Measurements from ENCODE around the gene ITGA6.

ITGA6 gene

DNA sequence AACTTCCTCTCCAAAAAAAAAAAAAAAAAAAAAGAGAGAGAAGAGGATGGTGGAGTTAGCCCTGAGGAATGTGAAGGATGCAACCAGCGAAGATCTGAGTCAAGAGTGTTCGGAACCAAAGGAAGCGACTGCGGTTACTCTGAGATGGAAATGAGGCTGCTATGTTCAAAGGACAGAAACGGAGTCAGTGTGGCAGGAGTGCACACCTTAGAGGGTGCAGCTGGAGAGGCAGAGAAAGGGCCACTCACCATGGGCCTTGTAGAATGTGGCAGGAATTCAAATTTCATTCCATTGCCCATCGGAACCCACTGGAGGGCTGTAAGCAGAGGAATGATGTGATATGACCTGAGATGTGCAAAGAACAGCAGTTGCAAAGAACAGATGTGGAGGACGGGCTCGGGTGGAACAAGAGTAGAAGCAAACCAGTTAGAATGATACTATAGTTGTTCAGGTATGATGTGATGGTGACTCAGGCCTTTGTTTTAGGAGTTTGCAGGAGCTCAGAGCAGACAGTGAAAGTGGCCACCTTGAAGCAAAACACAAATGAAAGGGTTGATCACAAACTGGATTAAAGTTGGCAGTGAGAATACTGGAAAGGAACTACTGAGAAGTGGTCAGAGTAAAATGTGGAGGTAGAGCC, 22.6 kb downstream of the ITGA6 start:
- Histone ChIP-seq H3K9me3 (ENCODE audit: control insufficient read depth in 2 of 2, low read length in 2 of 2) (no peaks in the 10 kb centered on the region), H3K4me1 (ENCODE audit: control insufficient read depth in 2 of 2, insufficient read depth in 2 of 2, low read length in 2 of 2) (peaks cover 20 to 36% of the 10 kb centered on the region in 2 donors), H3K27ac (ENCODE audit: low read depth in 2 of 2, low read length in 2 of 2) (no peak overlapping the region), H3K9ac (ENCODE audit: low read depth in 1 of 2, low read length in 2 of 2) (no peak overlapping the region), H3K27me3 (ENCODE audit: control insufficient read depth in 2 of 2, insufficient read depth in 2 of 2, low read length in 2 of 2) (no peaks in the 10 kb centered on the region), H3K4me3 (ENCODE audit: low read length in 2 of 2) (no peak overlapping the region), H3K36me3 (ENCODE audit: control insufficient read depth in 2 of 2, insufficient read depth in 2 of 2, low read length in 2 of 2) (no peaks in the 10 kb centered on the region)

DNA sequence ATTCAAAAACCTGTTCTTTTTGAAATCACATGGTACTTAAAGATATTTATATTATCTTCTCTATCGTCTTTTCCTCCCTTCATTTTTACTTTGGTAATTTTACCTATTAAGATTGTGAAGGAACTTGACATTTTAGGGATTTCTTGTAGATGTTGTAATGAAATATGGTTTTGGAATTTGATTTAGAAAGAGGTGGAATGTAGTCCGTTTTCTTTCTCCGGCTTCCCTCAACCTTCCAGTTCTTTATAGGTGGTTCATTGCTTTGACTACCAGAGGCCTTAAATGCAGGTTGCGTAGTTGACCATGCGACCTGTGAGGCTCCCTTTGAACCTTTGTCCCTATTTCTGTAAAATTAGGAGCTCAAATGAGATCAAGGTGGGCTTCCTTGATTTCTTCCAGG, 24.5 kb downstream of the ITGA6 start:
- no peaks in the 10 kb centered on the region for H3K27me3 ChIP-seq (ENCODE audit: control insufficient read depth in 2 of 2, insufficient read depth in 2 of 2, low read length in 2 of 2)
- peaks cover 35 to 45% of the 10 kb centered on the region in 2 donors for H3K4me1 ChIP-seq (ENCODE audit: control insufficient read depth in 2 of 2, insufficient read depth in 2 of 2, low read length in 2 of 2)
- H3K9me3 ChIP-seq (ENCODE audit: control insufficient read depth in 2 of 2, low read length in 2 of 2): no peaks in the 10 kb centered on the region
- H3K9ac ChIP-seq (ENCODE audit: low read depth in 1 of 2, low read length in 2 of 2): no peak overlapping the region
- H3K4me3 ChIP-seq (ENCODE audit: low read length in 2 of 2): no peak overlapping the region
- no peaks in the 10 kb centered on the region for H3K36me3 ChIP-seq (ENCODE audit: control insufficient read depth in 2 of 2, insufficient read depth in 2 of 2, low read length in 2 of 2)
- no peak overlapping the region for H3K27ac ChIP-seq (ENCODE audit: low read depth in 2 of 2, low read length in 2 of 2)

DNA sequence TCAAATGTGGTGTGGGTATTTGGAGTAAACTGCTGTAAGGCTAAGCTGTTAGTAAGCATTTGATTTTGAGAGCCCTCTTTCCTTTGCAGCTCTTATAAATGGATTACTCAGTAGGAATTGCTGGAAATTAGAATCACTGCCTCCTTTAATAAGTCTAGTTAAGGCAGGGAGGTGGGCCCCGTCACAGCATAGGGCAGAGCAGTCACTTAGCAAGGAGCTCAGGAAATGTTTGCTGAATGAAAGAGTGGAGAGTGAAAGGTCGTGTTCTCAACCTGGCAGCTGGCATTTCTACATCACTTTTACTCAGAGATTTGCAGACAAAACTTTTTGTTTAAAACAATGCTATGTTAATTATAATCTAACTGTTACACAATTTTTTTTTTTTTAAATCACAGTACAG, 25.5 kb downstream of the ITGA6 start:
- H3K9me3 ChIP-seq (ENCODE audit: control insufficient read depth in 2 of 2, low read length in 2 of 2): no peaks in the 10 kb centered on the region
- no peak overlapping the region for H3K27ac ChIP-seq (ENCODE audit: low read depth in 2 of 2, low read length in 2 of 2)
- H3K27me3 ChIP-seq (ENCODE audit: control insufficient read depth in 2 of 2, insufficient read depth in 2 of 2, low read length in 2 of 2): no peaks in the 10 kb centered on the region
- H3K4me3 ChIP-seq (ENCODE audit: low read length in 2 of 2): no peak overlapping the region
- no peaks in the 10 kb centered on the region for H3K36me3 ChIP-seq (ENCODE audit: control insufficient read depth in 2 of 2, insufficient read depth in 2 of 2, low read length in 2 of 2)
- peaks cover 32 to 38% of the 10 kb centered on the region in 2 donors for H3K4me1 ChIP-seq (ENCODE audit: control insufficient read depth in 2 of 2, insufficient read depth in 2 of 2, low read length in 2 of 2)
- no peak overlapping the region for H3K9ac ChIP-seq (ENCODE audit: low read depth in 1 of 2, low read length in 2 of 2)

DNA sequence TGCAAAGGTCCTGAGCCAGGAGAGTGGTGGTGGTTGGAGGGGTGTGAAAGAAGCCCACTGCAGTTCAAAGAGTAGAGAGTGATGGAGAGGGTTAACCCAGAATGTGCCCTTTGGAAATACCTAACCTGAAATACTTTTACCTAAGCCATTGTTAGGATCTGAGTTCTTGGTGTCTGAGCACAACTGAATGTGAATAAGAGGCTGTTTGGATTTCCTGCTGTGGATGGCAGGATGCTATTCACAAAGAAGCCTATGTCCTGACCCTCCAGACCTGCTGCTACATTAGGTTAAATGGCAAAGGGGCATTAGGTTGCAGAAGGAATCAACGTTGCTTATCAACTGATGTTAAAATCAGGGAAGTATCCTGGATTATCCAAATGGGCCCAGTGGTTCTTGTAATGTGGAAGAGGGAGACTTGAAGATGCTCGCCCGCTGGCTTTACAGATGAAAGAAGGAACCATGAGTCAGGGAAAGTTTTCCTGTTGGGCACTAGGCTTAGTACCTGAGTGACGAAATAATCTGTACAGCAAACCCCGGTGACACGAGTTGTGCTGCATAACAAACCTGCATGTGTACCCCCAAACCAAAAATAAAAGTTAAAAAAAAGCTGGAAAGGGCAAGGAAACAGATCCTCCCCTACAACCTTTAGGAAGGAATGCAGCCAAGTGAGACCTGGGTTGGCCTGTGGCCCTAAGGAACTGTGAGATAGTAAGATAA, 27.2 kb downstream of the ITGA6 start:
- Histone ChIP-seq H3K9ac (ENCODE audit: low read depth in 1 of 2, low read length in 2 of 2) (no peak overlapping the region), H3K4me1 (ENCODE audit: control insufficient read depth in 2 of 2, insufficient read depth in 2 of 2, low read length in 2 of 2) (peaks cover 26 to 30% of the 10 kb centered on the region in 2 donors), H3K4me3 (ENCODE audit: low read length in 2 of 2) (no peak overlapping the region), H3K27ac (ENCODE audit: low read depth in 2 of 2, low read length in 2 of 2) (peak overlapping the region in 1 of 2 donors; percentile 56), H3K27me3 (ENCODE audit: control insufficient read depth in 2 of 2, insufficient read depth in 2 of 2, low read length in 2 of 2) (no peaks in the 10 kb centered on the region), H3K9me3 (ENCODE audit: control insufficient read depth in 2 of 2, low read length in 2 of 2) (no peaks in the 10 kb centered on the region), H3K36me3 (ENCODE audit: control insufficient read depth in 2 of 2, insufficient read depth in 2 of 2, low read length in 2 of 2) (no peaks in the 10 kb centered on the region)

DNA sequence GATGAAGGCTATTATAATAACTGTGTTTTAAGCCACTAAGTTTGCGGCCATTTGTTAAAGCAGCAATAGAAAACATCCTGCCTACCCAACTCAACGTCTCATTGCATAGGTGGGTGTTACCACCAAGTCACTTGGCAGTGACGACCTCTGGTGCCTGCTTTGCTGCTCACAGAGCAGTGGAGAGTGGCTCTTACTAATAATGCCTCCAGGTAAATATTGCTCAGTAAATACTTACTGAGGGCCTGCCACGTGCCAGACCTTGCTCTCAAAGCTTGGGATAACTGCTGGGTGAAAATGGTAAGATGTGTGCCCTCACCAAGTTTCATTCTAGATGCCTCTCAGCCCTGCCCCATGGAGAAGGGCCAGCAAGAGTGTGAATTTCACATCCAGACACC, 27.7 kb downstream of the ITGA6 start:
- peaks cover 28 to 36% of the 10 kb centered on the region in 2 donors for H3K4me1 ChIP-seq (ENCODE audit: control insufficient read depth in 2 of 2, insufficient read depth in 2 of 2, low read length in 2 of 2)
- H3K27me3 ChIP-seq (ENCODE audit: control insufficient read depth in 2 of 2, insufficient read depth in 2 of 2, low read length in 2 of 2): no peaks in the 10 kb centered on the region
- no peak overlapping the region for H3K4me3 ChIP-seq (ENCODE audit: low read length in 2 of 2)
- H3K27ac ChIP-seq (ENCODE audit: low read depth in 2 of 2, low read length in 2 of 2): peak overlapping the region; percentile 45 to 56
- no peak overlapping the region for H3K9ac ChIP-seq (ENCODE audit: low read depth in 1 of 2, low read length in 2 of 2)
- H3K9me3 ChIP-seq (ENCODE audit: control insufficient read depth in 2 of 2, low read length in 2 of 2): no peaks in the 10 kb centered on the region
- no peaks in the 10 kb centered on the region for H3K36me3 ChIP-seq (ENCODE audit: control insufficient read depth in 2 of 2, insufficient read depth in 2 of 2, low read length in 2 of 2)

DNA sequence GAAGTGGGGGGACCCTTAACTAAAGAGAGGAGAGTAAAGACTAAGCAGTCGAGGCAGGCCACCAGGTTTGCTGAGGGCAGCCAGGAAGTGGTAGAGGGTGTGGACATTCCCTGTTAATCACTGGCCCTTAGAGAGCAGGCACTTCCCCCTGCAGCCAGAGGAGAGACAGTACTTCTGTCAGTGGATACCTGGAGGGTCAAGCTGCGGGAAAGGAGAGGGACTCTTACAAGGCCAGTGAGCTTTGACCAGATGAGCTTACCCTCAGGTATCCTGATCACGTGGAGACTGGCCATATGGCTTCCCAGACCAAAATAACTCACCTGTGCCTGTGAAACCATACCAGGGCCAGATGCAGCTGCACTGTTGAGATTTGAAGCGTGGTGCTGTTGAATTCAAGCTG, 28.6 kb downstream of the ITGA6 start:
- Histone ChIP-seq H3K4me1 (ENCODE audit: control insufficient read depth in 2 of 2, insufficient read depth in 2 of 2, low read length in 2 of 2) (peaks cover 29 to 44% of the 10 kb centered on the region in 2 donors), H3K4me3 (ENCODE audit: low read length in 2 of 2) (no peak overlapping the region), H3K9ac (ENCODE audit: low read depth in 1 of 2, low read length in 2 of 2) (peak overlapping the region; percentile 1 to 26), H3K36me3 (ENCODE audit: control insufficient read depth in 2 of 2, insufficient read depth in 2 of 2, low read length in 2 of 2) (no peaks in the 10 kb centered on the region), H3K27me3 (ENCODE audit: control insufficient read depth in 2 of 2, insufficient read depth in 2 of 2, low read length in 2 of 2) (no peaks in the 10 kb centered on the region), H3K27ac (ENCODE audit: low read depth in 2 of 2, low read length in 2 of 2) (peak overlapping the region; percentile 45 to 56), H3K9me3 (ENCODE audit: control insufficient read depth in 2 of 2, low read length in 2 of 2) (no peaks in the 10 kb centered on the region)

DNA sequence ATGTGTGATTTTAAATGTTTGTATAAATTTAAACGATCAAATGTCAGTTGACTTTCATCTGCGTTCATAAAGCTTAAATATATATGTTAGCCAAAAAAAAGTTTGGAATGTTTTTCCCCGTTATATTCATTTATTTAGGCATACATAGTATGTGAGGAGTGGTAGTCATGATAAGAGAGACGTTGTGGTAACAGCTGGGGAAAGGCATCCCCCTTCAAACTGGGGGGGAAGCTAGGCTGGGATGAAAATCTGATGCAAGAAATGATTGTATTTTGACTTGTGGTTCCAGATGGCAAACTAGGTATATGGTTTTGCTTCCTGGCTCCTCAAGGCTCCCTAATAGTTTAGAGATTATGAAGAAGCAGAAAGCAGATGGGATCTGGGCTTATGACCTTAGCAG, 30.1 kb downstream of the ITGA6 start:
- Histone ChIP-seq H3K9me3 (ENCODE audit: control insufficient read depth in 2 of 2, low read length in 2 of 2) (no peaks in the 10 kb centered on the region), H3K9ac (ENCODE audit: low read depth in 1 of 2, low read length in 2 of 2) (no peak overlapping the region), H3K4me1 (ENCODE audit: control insufficient read depth in 2 of 2, insufficient read depth in 2 of 2, low read length in 2 of 2) (peaks cover 44 to 59% of the 10 kb centered on the region in 2 donors), H3K27me3 (ENCODE audit: control insufficient read depth in 2 of 2, insufficient read depth in 2 of 2, low read length in 2 of 2) (no peaks in the 10 kb centered on the region), H3K27ac (ENCODE audit: low read depth in 2 of 2, low read length in 2 of 2) (no peak overlapping the region), H3K36me3 (ENCODE audit: control insufficient read depth in 2 of 2, insufficient read depth in 2 of 2, low read length in 2 of 2) (no peaks in the 10 kb centered on the region), H3K4me3 (ENCODE audit: low read length in 2 of 2) (no peak overlapping the region)

DNA sequence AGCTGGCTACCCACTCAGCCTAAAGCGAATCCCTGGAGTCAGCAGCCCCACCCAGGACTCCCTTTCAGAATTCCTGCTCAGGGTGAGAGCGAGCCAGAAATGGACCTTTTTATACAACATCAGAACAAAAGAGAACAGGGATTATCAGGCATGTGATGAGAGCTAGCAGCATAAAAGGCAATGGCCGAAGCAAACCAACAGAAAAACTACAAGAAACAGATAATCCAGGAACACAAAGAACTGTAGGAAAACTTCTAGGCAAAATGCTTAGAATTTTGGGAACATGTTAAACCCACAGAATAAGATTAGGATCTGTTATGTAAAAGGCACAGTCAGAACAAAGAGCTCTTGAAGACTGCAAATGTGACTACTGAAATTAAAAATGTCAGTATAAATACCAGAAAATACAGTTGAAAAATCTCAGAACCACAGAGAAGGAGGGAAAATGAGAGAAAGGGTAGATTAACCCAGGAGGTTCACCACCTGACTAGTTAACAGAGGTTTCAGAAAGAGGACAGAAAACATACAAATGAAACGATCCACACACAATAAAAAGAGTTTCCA, 31.3 kb downstream of the ITGA6 start:
- Histone ChIP-seq H3K27me3 (ENCODE audit: control insufficient read depth in 2 of 2, insufficient read depth in 2 of 2, low read length in 2 of 2) (no peaks in the 10 kb centered on the region), H3K9me3 (ENCODE audit: control insufficient read depth in 2 of 2, low read length in 2 of 2) (no peaks in the 10 kb centered on the region), H3K4me3 (ENCODE audit: low read length in 2 of 2) (no peak overlapping the region), H3K9ac (ENCODE audit: low read depth in 1 of 2, low read length in 2 of 2) (no peak overlapping the region), H3K4me1 (ENCODE audit: control insufficient read depth in 2 of 2, insufficient read depth in 2 of 2, low read length in 2 of 2) (peaks cover 53 to 70% of the 10 kb centered on the region in 2 donors), H3K36me3 (ENCODE audit: control insufficient read depth in 2 of 2, insufficient read depth in 2 of 2, low read length in 2 of 2) (no peaks in the 10 kb centered on the region), H3K27ac (ENCODE audit: low read depth in 2 of 2, low read length in 2 of 2) (no peak overlapping the region)

DNA sequence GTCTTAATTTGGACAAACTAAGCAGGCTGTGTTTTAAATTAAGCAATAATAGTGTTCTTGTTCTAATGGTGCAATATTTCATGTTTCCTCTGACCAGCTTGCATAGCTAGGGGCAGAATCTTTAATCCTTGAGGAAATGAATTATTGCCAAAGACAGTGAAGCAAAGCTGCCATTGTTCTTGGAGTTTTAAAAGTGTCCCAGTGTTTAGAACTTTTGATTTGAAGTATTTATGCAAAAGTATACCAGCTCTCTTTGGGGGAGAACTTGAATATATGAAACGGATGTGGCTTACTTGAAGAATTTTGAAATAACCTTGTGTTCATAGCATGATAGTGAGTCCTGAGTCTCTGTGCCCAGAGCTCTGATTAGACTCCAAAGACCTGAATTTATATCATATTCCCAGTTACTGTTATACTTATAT, 33.4 kb downstream of the ITGA6 start:
- H3K4me3 ChIP-seq (ENCODE audit: low read length in 2 of 2): no peak overlapping the region
- H3K36me3 ChIP-seq (ENCODE audit: control insufficient read depth in 2 of 2, insufficient read depth in 2 of 2, low read length in 2 of 2): no peaks in the 10 kb centered on the region
- H3K27me3 ChIP-seq (ENCODE audit: control insufficient read depth in 2 of 2, insufficient read depth in 2 of 2, low read length in 2 of 2): no peaks in the 10 kb centered on the region
- H3K4me1 ChIP-seq (ENCODE audit: control insufficient read depth in 2 of 2, insufficient read depth in 2 of 2, low read length in 2 of 2): peaks cover 59 to 73% of the 10 kb centered on the region in 2 donors
- no peaks in the 10 kb centered on the region for H3K9me3 ChIP-seq (ENCODE audit: control insufficient read depth in 2 of 2, low read length in 2 of 2)
- peak overlapping the region in 1 of 2 donors; percentile 91 for H3K27ac ChIP-seq (ENCODE audit: low read depth in 2 of 2, low read length in 2 of 2)
- H3K9ac ChIP-seq (ENCODE audit: low read depth in 1 of 2, low read length in 2 of 2): no peak overlapping the region

DNA sequence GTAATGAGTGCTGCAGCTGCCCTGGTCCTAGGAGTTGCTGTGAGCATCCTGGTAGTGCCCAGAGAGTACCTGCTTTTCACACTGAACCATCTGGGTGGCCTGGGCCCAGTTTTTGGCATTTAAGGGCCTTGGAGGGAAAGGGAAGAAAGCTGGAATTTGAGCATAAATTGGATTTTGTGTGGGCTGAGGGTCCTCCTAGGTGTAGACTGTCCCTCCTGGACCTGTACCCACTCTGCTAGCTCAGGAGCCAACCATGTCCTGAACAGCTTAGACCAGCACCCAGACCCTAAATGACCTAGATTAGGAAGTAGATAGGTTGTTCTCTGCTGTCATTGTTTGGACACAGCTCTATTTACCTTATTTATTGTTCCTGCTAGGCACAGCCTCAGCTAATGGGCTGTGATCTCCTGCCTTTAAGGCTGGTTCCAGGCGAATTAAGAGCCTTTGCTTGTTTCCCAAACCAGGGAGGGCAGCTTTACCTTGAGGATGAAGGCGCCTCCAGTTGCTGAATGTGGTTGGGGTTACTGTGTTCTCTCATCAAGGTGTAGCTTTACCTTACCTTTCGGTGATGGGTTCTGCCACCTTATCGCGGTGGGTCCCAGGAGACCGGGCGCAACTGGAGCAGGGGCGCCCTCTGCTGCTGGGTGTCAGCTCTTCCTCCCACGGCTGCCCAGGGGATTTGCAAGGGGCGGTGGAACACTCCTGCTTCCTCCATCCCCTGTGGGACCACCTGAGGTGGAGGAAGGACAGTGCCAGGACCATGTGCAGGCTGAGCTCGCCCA, 34.4 kb downstream of the ITGA6 start:
- H3K4me1 ChIP-seq (ENCODE audit: control insufficient read depth in 2 of 2, insufficient read depth in 2 of 2, low read length in 2 of 2): peaks cover 52 to 66% of the 10 kb centered on the region in 2 donors
- H3K27ac ChIP-seq (ENCODE audit: low read depth in 2 of 2, low read length in 2 of 2): peak overlapping the region; percentile 91 to 92
- H3K9ac ChIP-seq (ENCODE audit: low read depth in 1 of 2, low read length in 2 of 2): peak overlapping the region; percentile 53 to 69
- H3K36me3 ChIP-seq (ENCODE audit: control insufficient read depth in 2 of 2, insufficient read depth in 2 of 2, low read length in 2 of 2): peaks cover 0 to 3% of the 10 kb centered on the region in 2 donors
- no peaks in the 10 kb centered on the region for H3K27me3 ChIP-seq (ENCODE audit: control insufficient read depth in 2 of 2, insufficient read depth in 2 of 2, low read length in 2 of 2)
- peak overlapping the region; percentile 22 to 62 for H3K4me3 ChIP-seq (ENCODE audit: low read length in 2 of 2)
- no peaks in the 10 kb centered on the region for H3K9me3 ChIP-seq (ENCODE audit: control insufficient read depth in 2 of 2, low read length in 2 of 2)
